PFSK-1 (cell line): ENCODE results near the gene NT5C2.

Experiments used
- FOXP2 ChIP-seq: optimal IDR thresholded peaks from 2 replicates; pipeline ENCODE3; 2011; ENCODE audit warnings: borderline replicate concordance, control low read depth, inconsistent platforms; ENCODE audit not compliant: insufficient read depth; ENCODE audit errors: extremely low read length, extremely low read depth
- POLR2AphosphoS5 ChIP-seq: IDR thresholded peaks from 2 replicates; pipeline ENCODE4 v1.6.1; 2012; ENCODE audit warnings: low read depth, mild to moderate bottlenecking, control low read depth, low read length, moderate library complexity
- SIN3A ChIP-seq: IDR thresholded peaks from 2 replicates; pipeline ENCODE4 v1.6.1; 2012; ENCODE audit warnings: mild to moderate bottlenecking, low read length, moderate library complexity, borderline replicate concordance; ENCODE audit not compliant: insufficient read depth
- TAF1 ChIP-seq: IDR thresholded peaks from 2 replicates; pipeline ENCODE4 v1.6.1; 2012; ENCODE audit warnings: low read length, control low read depth, borderline replicate concordance; ENCODE audit not compliant: insufficient read depth
- TF ChIP-seq, protein P1 (sequence below), 2 experiments: IDR thresholded peaks; 2 replicates each; pipeline versions ENCODE4 v1.6.1 to v1.8.0; 2011 to 2012; ENCODE audit warnings: low read depth in 2 of 2, low read length in 2 of 2, control low read depth in 1 of 2, inconsistent platforms in 1 of 2, mild to moderate bottlenecking in 1 of 2, moderate library complexity in 1 of 2; ENCODE audit not compliant: insufficient read depth in 1 of 2

The NT5C2 gene

DNA sequence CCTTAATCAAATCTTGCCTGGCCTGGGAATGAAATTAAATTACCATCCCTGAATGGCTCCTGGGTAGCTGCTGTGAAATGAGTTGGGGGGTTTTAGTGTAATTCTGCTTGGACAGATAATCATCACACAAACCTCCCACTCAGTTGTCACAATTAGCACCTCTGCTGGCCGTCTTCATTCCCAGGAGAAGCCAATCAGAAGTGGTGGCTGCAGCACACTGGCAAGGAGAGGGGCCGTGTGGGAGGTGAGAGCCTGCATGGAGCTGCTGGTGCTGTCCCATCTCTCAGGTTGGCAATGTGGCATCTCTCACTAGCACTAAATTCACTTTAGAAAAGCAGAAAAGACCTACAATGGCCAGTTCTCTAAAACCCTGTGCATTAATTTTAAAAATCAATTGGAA, 92.5 kb downstream of the NT5C2 start:
- TF ChIP-seq, protein P1, sequence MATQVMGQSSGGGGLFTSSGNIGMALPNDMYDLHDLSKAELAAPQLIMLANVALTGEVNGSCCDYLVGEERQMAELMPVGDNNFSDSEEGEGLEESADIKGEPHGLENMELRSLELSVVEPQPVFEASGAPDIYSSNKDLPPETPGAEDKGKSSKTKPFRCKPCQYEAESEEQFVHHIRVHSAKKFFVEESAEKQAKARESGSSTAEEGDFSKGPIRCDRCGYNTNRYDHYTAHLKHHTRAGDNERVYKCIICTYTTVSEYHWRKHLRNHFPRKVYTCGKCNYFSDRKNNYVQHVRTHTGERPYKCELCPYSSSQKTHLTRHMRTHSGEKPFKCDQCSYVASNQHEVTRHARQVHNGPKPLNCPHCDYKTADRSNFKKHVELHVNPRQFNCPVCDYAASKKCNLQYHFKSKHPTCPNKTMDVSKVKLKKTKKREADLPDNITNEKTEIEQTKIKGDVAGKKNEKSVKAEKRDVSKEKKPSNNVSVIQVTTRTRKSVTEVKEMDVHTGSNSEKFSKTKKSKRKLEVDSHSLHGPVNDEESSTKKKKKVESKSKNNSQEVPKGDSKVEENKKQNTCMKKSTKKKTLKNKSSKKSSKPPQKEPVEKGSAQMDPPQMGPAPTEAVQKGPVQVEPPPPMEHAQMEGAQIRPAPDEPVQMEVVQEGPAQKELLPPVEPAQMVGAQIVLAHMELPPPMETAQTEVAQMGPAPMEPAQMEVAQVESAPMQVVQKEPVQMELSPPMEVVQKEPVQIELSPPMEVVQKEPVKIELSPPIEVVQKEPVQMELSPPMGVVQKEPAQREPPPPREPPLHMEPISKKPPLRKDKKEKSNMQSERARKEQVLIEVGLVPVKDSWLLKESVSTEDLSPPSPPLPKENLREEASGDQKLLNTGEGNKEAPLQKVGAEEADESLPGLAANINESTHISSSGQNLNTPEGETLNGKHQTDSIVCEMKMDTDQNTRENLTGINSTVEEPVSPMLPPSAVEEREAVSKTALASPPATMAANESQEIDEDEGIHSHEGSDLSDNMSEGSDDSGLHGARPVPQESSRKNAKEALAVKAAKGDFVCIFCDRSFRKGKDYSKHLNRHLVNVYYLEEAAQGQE (IDR thresholded peaks at IDR 0.05; ENCODE audit: insufficient read depth in 1 of 2, low read depth in 2 of 2, low read length in 2 of 2), result no peak
- TF ChIP-seq TAF1, result no peak

DNA sequence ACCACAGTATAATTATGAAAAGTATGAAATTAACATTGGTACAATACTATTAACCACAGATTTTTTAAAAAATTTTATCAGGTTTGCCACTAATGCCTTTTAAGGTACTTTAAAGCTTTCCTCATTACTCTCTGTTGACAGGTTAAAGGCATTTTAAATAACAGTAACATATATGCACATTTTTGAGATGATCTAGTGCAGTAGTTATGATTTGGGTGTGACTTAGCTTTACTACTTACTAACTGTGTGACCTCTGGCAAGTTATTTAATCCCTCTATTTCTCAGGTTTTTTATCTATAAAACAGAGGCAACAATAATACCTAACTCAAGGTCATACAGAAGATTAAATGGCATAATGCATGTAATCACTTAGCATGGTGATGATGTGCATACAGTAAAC, 94.8 kb downstream of the NT5C2 start:
- no peak for TF ChIP-seq POLR2AphosphoS5
- no peak for TF ChIP-seq FOXP2
- no peak for TF ChIP-seq TAF1
- TF ChIP-seq SIN3A, result no peak
- TF ChIP-seq, protein P1 (IDR thresholded peaks at IDR 0.05; ENCODE audit: insufficient read depth in 1 of 2, low read depth in 2 of 2, low read length in 2 of 2), result no peak

DNA sequence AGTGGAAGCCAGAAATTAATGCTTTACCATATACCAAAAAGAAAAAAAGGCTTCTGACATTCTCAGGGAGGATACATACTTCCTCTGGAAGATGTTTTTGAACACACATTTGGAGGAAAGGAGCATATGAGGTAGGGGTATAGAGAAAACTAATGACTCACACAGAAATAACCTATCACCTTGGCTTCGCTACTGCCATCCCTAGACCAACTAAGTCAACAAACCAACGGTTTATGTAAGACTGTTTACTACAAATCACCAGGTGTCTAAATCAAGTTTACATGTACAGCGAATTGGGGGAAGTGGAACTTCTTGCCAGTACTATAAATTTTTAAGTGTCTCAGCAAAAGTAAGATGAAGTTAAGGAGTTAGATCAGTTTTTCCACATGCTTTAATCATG, 96.9 kb downstream of the NT5C2 start:
- TF ChIP-seq TAF1 (no peak), FOXP2 (no peak), SIN3A (no peak), POLR2AphosphoS5 (no peak)
- TF ChIP-seq, protein P1 (IDR thresholded peaks at IDR 0.05; ENCODE audit: insufficient read depth in 1 of 2, low read depth in 2 of 2, low read length in 2 of 2), result no peak

DNA sequence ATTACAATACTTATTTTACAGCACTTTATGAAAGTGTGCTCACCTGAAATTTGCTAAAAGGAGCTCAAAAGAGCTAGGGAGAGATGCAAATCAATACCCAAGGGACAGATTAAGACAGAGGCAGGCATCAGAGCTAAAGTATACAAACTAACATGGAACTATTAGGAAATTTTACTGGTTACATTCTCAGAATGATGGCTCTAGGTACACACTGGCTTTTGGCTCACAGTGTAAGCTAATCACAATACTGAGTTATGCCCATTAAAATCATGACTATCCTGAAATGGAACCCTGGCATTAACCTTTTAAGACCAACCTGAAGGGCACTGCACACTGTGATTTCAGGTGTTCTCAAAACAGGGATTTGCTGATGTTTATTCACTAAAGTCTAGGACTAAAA, 98.1 kb downstream of the NT5C2 start:
- TF ChIP-seq SIN3A, result no peak
- TF ChIP-seq, protein P1 (IDR thresholded peaks at IDR 0.05; ENCODE audit: insufficient read depth in 1 of 2, low read depth in 2 of 2, low read length in 2 of 2), result no peak
- no peak for TF ChIP-seq TAF1
- no peak for TF ChIP-seq FOXP2
- no peak for TF ChIP-seq POLR2AphosphoS5

DNA sequence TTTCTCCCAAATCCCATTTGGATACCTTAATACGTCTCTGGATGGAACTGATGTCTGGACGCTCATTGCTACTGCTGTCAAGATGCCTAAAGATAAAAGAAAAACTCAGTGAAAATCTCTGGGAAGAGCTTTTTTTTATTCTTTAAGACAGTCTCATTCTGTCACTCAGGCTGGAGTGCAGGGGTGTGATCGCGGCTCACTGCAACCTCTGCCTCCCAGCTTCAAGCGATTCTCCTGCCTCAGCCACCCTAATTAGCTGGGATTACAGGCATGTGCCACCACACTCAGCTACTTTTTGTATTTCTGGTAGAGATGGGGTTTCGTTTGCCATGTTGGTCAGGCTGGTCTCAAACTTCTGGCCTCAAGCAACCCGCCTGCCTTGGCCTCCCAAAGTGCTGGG, 102.2 kb downstream of the NT5C2 start:
- TF ChIP-seq TAF1 (no peak), SIN3A (no peak), POLR2AphosphoS5 (no peak), FOXP2 (no peak)
- TF ChIP-seq, protein P1 (IDR thresholded peaks at IDR 0.05; ENCODE audit: insufficient read depth in 1 of 2, low read depth in 2 of 2, low read length in 2 of 2), result no peak
